Tibial nerve (tissue), 4 donors: ENCODE results near the gene SCN8A. TPM values are rescaled to one million over a fixed set of nuclear protein-coding genes. Genes with fewer than 3 reads are reported as not detected.
A peak's percentile ranks its signal among the peaks of the same experiment; 100 is the strongest.

Experiments used
- DNase-seq, 2 donors: peaks; one replicate each; pipeline ENCODE4 v3.0.0-alpha.2; 2019; ENCODE audit warnings: low spot score in 2 of 2
- H3K27ac ChIP-seq, 4 donors: fragments of 200-600 bp; sonication (generic) in 3 of 4; one replicate each; pipeline ENCODE4 v1.5.1; 2017 to 2019; ENCODE audit warnings: mild to moderate bottlenecking in 1 of 4
- H3K27me3 ChIP-seq, 2 donors: fragments of 200-600 bp; sonication (generic) in 1 of 2; one replicate each; pipeline versions ENCODE4 v1.5.1 to v1.6.0; 2017 to 2019
- H3K36me3 ChIP-seq, 3 donors: fragments of 200-600 bp; sonication (generic); one replicate each; pipeline ENCODE4 v1.5.1; 2018 to 2019
- H3K4me1 ChIP-seq, 4 donors: fragments of 200-600 bp; sonication (generic) in 3 of 4; one replicate each; pipeline ENCODE4 v1.5.1; 2017 to 2019
- H3K4me3 ChIP-seq, 4 donors: fragments of 200-600 bp; sonication (generic) in 3 of 4; one replicate each; pipeline ENCODE4 v1.5.1; 2017 to 2019; ENCODE audit warnings: mild to moderate bottlenecking in 1 of 4, moderate library complexity in 1 of 4
- H3K9me3 ChIP-seq, 4 donors: fragments of 200-600 bp; sonication (generic) in 3 of 4; one replicate each; pipeline ENCODE4 v1.5.1; 2017 to 2019
- EP300 ChIP-seq, 2 donors: sonication (generic); formaldehyde crosslinking; IDR thresholded peaks; one replicate each; pipeline ENCODE4 v1.6.1; 2017; ENCODE audit warnings: antibody characterized with exemption in 2 of 2, mild to moderate bottlenecking in 1 of 2
- POLR2A ChIP-seq, 2 donors: fragments of 450-650 bp; IDR thresholded peaks; one replicate each; pipeline ENCODE4 v1.6.1; 2017; ENCODE audit warnings: antibody characterized with exemption in 2 of 2, mild to moderate bottlenecking in 2 of 2, moderate library complexity in 2 of 2
- WGBS, 2 donors: methylation state at CpG; one replicate each; pipeline ENCODE4 v1.1.5; 2018; 5-methylcytosine and 5-hydroxymethylcytosine counted together
- total RNA-seq, 4 donors: library from RNA; depleted of rRNA; stranded (reverse); fragments of >200 nt; gene quantifications; one replicate each; pipeline ENCODE4 v1.1.0, GENCODE V29; 2016
- TF ChIP-seq, protein P1 (sequence below), 5 experiments: fragments of 200-600 bp in 3 of 5; fragments of 450-650 bp in 2 of 5; sonication (generic) in 3 of 5; IDR thresholded peaks; one replicate each; pipeline ENCODE4 v1.5.1; 2016 to 2019; ENCODE audit warnings: antibody characterized with exemption in 5 of 5, mild to moderate bottlenecking in 3 of 5, moderate library complexity in 2 of 5

The SCN8A gene
- total RNA-seq, 4 donors from 2014 or later = 0.21 to 3.3 (median 0.50) TPM

DNA sequence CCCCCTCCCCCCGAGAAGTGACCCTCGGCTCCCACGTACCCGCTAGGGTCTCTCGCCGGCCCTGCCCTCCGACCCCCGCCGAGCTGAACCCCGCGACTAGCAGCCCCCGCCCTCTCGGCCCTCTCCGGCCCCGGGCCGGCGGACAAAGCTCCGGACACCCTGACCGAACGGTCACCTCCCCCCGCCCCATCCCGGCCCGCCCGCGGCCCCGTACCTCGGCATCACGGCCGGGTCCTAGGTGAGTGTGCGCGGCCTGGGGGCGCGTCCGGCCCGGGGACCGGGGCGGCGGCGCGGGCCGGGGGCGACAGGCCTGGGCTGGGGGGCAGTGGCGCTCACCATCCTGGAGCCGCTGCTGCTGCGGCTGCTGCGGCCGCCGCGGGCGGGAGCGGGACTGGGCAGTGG is 257.3 kb downstream of the SCN8A start, which contains the start of gene FIGNL2:
Gene FIGNL2, minus strand, starts transcription at position 393 of the 402 bp plus-strand sequence. CDS start 26,305 bp downstream, outside the sequence.
- peak within 1 kb of the TSS; percentile 84 to 94 (median 92) for H3K27ac ChIP-seq
- TF ChIP-seq POLR2A (IDR thresholded peaks at IDR 0.05) = no peak
- TF ChIP-seq, protein P1, sequence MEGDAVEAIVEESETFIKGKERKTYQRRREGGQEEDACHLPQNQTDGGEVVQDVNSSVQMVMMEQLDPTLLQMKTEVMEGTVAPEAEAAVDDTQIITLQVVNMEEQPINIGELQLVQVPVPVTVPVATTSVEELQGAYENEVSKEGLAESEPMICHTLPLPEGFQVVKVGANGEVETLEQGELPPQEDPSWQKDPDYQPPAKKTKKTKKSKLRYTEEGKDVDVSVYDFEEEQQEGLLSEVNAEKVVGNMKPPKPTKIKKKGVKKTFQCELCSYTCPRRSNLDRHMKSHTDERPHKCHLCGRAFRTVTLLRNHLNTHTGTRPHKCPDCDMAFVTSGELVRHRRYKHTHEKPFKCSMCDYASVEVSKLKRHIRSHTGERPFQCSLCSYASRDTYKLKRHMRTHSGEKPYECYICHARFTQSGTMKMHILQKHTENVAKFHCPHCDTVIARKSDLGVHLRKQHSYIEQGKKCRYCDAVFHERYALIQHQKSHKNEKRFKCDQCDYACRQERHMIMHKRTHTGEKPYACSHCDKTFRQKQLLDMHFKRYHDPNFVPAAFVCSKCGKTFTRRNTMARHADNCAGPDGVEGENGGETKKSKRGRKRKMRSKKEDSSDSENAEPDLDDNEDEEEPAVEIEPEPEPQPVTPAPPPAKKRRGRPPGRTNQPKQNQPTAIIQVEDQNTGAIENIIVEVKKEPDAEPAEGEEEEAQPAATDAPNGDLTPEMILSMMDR (IDR thresholded peaks at IDR 0.05) = no peak
- TF ChIP-seq EP300 (IDR thresholded peaks at IDR 0.05) = no peak
- H3K4me1 ChIP-seq = peaks cover 0 to 78% (median 24%) of the 10 kb centered on the region in 4 donors
- H3K36me3 ChIP-seq = no peaks in the 10 kb centered on the region
- no peak for DNase-seq
- peaks cover 0 to 22% of the 10 kb centered on the region in 2 donors for H3K27me3 ChIP-seq
- peak within 1 kb of the TSS; percentile 63 to 80 (median 71) for H3K4me3 ChIP-seq
- 0% methylated on average over 3 to 23 of the region's 51 CpGs for WGBS, 2 donors
- no peaks in the 10 kb centered on the region for H3K9me3 ChIP-seq

DNA sequence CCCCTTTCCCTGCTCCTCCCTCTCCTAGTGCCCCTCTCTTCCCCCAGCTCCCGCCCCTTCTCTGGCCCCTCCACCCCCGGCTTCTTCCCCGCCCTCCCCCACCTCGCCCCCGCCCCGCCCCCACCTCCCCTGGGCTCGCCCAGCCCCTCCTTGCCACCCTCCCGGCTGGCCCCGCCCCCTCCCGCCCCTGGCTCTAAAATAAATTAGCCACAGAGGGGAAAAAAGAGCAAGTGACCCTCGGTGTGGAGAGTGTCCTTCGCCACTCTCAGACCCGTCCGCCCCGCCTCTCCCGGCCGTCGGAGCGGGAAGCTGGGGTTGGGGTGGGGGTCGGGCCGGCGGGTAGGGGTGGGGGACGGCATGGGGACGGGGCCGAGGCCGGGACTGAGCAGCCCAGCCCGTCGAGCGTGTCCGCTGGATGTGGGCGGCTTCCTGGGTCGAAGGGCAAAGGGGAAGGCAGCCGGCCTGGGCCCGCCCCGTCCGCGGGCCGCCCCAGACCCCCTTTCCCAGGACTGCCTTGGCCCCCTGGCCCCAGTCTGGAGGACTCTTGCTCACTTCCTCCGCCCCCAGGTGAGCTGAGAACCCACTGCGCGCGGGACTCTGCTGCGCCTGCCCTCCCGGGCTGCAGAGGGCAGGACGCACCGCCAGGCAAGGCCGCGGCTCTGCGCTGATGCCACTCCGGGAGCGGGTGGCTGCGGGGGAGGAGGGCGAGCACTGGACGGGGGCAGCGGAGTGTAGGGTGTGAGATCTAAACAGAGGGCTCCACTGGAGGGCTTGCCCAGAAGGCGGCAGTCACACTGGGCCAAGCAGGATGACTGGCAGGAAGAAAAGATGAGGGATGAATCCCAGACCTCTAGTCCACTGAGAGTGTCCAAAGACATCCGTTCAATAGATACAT is 258.1 kb downstream of the SCN8A start:
- H3K36me3 ChIP-seq = no peaks in the 10 kb centered on the region
- H3K27me3 ChIP-seq = peaks cover 0 to 22% of the 10 kb centered on the region in 2 donors
- peak overlapping the region; percentile 31 to 80 (median 64) for H3K4me3 ChIP-seq
- no peak for DNase-seq
- H3K27ac ChIP-seq = peak overlapping the region; percentile 84 to 94 (median 92)
- WGBS, 2 donors = 24 to 45% methylated on average over 18 to 22 of the region's 57 CpGs
- H3K9me3 ChIP-seq = no peaks in the 10 kb centered on the region
- TF ChIP-seq, protein P1 (IDR thresholded peaks at IDR 0.05) = peak; percentile 10 to 64 (median 33)
- TF ChIP-seq POLR2A (IDR thresholded peaks at IDR 0.05) (no peak), EP300 (IDR thresholded peaks at IDR 0.05) (peak in 1 of 2 donors; percentile 25)
- H3K4me1 ChIP-seq = peaks cover 0 to 79% (median 24%) of the 10 kb centered on the region in 4 donors

DNA sequence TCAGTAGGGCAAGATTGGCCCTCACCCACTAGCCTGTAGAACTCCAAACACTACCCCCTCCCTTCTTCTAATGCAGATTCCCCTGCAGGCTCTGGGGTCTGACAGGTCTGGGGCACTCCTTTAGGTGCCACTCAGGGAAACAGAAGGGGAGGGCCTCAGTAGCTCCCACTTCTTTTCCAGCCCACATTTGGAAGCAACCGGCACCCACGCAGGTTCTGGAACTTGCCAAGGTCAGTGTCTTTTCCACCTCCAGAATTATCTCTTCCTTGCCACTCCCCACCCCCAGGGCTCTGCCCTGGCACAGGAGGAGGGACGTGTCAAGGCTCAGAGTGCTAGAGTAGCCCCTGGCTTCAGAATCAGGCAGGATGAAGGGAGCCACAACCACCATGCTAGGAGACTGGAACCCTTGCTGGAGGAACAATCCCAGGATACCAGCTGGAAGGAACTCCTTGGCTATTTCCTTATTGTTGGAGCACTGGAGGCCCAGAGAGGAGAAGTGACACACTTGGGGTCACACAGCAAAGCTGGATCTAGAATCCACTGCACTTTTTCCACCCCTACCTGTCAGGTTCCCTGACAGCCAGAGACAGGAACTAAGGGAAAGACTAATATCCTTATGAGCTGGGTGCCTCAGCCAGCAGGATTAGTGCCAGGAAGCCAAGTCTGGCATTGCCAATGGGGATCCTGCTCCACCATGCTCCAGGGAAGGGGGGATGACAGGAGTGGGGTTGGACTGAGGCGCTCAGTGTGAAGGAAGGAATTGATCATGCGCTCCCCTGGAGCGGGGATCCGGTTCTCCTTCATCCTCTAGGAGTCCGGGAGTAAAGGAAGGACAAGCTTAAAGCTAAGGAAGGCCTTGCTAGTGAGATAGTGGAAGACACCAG is 259.3 kb downstream of the SCN8A start:
- Histone ChIP-seq H3K9me3 (no peaks in the 10 kb centered on the region), H3K36me3 (no peaks in the 10 kb centered on the region), H3K4me3 (no peak overlapping the region), H3K27me3 (peaks cover 0 to 21% of the 10 kb centered on the region in 2 donors), H3K4me1 (peaks cover 0 to 79% (median 24%) of the 10 kb centered on the region in 4 donors), H3K27ac (peak overlapping the region; percentile 84 to 94 (median 92))
- no peak for DNase-seq
- WGBS, 2 donors = 73 to 76% methylated on average over 8 of the region's 8 CpGs
- TF ChIP-seq POLR2A (IDR thresholded peaks at IDR 0.05) (no peak), EP300 (IDR thresholded peaks at IDR 0.05) (no peak)
- TF ChIP-seq, protein P1 (IDR thresholded peaks at IDR 0.05) = no peak

DNA sequence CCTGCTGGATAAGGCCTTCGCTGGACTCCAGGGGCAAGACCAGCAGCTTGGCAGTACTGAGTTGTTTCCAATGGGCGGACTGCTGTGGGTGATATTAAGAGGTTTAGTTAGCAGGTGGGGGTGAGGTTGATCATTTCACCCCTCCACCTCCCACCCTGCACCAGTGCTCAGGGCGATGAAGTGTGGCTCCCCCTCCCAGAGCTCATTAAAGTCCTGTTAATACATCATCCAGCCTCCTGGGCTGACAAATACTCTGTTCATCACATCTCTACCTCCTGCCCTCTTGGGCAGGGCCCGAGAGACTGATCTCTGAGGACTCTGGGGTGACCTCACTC is 259.9 kb downstream of the SCN8A start:
- DNase-seq = no peak
- Histone ChIP-seq H3K4me1 (peaks cover 0 to 79% (median 26%) of the 10 kb centered on the region in 4 donors), H3K27ac (peak overlapping the region in 3 of 4 donors; percentile 84 to 94 (median 90))

More for the DNA sequence above, 259.9 kb downstream of the SCN8A start:
- Histone ChIP-seq H3K4me3 (no peak overlapping the region), H3K27me3 (peaks cover 0 to 16% of the 10 kb centered on the region in 2 donors), H3K9me3 (no peaks in the 10 kb centered on the region), H3K36me3 (no peaks in the 10 kb centered on the region)
- TF ChIP-seq, protein P1 (IDR thresholded peaks at IDR 0.05) = no peak
- TF ChIP-seq EP300 (IDR thresholded peaks at IDR 0.05) (no peak), POLR2A (IDR thresholded peaks at IDR 0.05) (no peak)
- WGBS, 2 donors = 76 to 77% methylated on average over 4 of the region's 4 CpGs
